HCT116 (cell line): Measurements from ENCODE around the gene SACM1L. TPM values are rescaled to one million over a fixed set of nuclear protein-coding genes. Genes with fewer than 3 reads are reported as not detected.

Experiments
- ATAC-seq: fragments of 200-7000 bp; cut with Tn5 transposase; 2 replicates; pipeline ENCODE4 v1.9.1; 2020; ENCODE audit warnings: mild to moderate bottlenecking, moderate library complexity
- BruUV-seq: library from RNA; stranded (reverse); fragments of 400-500 nt; replicated peaks from 2 replicates; lab custom pipeline; 2021; lab: Mats Ljungman, UMichigan
- CTCF ChIA-PET: fragments of 300-600 bp; sonication (Branson Sonifier 250); formaldehyde crosslinking; loops from one replicate; lab custom pipeline; 2021; ENCODE audit warnings: antibody characterized with exemption; lab: Charles Lee
- POLR2A ChIA-PET: fragments of 300-600, 350-600 bp; sonication (Branson Sonifier 250); formaldehyde crosslinking; loops from one replicate; lab custom pipeline; 2021; ENCODE audit warnings: antibody characterized with exemption; lab: Charles Lee
- RAD21 ChIA-PET, 2 experiments: fragments of 300-600 bp; sonication (Branson Sonifier 250); formaldehyde crosslinking; loops; one replicate each; lab custom pipeline; 2023; ENCODE audit warnings: low total read pairs in 2 of 2; ENCODE audit not compliant: uncharacterized antibody in 2 of 2, unreplicated experiment in 2 of 2, low non-redundant PET in 1 of 2; lab: Charles Lee
- DNase-seq: peaks from one replicate; pipeline ENCODE4 v3.0.0-alpha.2; 2010; ENCODE audit warnings: low read depth, low spot score
- H2AFZ ChIP-seq: fragments of 200-600 bp; shearing (Covaris generic), sonication (generic); 2 replicates; pipeline ENCODE4 v1.6.1; 2017; ENCODE audit warnings: low read depth, mixed run types, mixed read lengths, antibody characterized with exemption, low read length; ENCODE audit not compliant: poor library complexity, severe bottlenecking
- H3K27ac ChIP-seq: 2 replicates; pipeline ENCODE4 v1.5.1; 2012; ENCODE audit warnings: low read depth, low read length
- H3K27me3 ChIP-seq: fragments of 200-600 bp; sonication (generic); 2 replicates; pipeline ENCODE4 v1.6.1; 2016; ENCODE audit warnings: mixed run types, low read length, mixed read lengths; ENCODE audit not compliant: insufficient read depth
- H3K36me3 ChIP-seq, 2 experiments: fragments of 200-500 bp in 1 of 2; fragments of 200-600 bp in 1 of 2; sonication (Bioruptor generic) in 1 of 2; sonication (generic) in 1 of 2; 2 replicates each; pipeline versions ENCODE4 v1.5.1 to v1.6.1; 2014 to 2016; ENCODE audit warnings: low read length in 2 of 2, inconsistent platforms in 1 of 2, mixed read lengths in 1 of 2, mixed run types in 1 of 2; ENCODE audit not compliant: insufficient read depth in 2 of 2, control insufficient read depth in 1 of 2
- H3K4me1 ChIP-seq, 2 experiments: fragments of 200-600 bp in 1 of 2; sonication (generic) in 1 of 2; 2 replicates each; pipeline versions ENCODE4 v1.5.1 to v1.6.1; 2012 to 2017; ENCODE audit warnings: low read length in 2 of 2, inconsistent platforms in 1 of 2, mild to moderate bottlenecking in 1 of 2, mixed read lengths in 1 of 2, mixed run types in 1 of 2, moderate library complexity in 1 of 2; ENCODE audit not compliant: insufficient read depth in 2 of 2, control insufficient read depth in 1 of 2
- H3K4me2 ChIP-seq: fragments of 200-600 bp; sonication (generic); 2 replicates; pipeline ENCODE4 v1.6.1; 2017; ENCODE audit warnings: mixed run types, low read length, mixed read lengths
- H3K4me3 ChIP-seq, 2 experiments: fragments of 200-600 bp in 1 of 2; sonication (generic) in 1 of 2; replicated peaks in 1 of 2; 2 replicates each; pipeline ENCODE4 v1.5.1; 2011 to 2016; ENCODE audit warnings: low read length in 2 of 2, control low read depth in 1 of 2, low read depth in 1 of 2, mild to moderate bottlenecking in 1 of 2, mixed read lengths in 1 of 2, mixed run types in 1 of 2
- H3K79me2 ChIP-seq: fragments of 200-600 bp; sonication (generic); 2 replicates; pipeline ENCODE4 v1.6.1; 2017; ENCODE audit warnings: mild to moderate bottlenecking, mixed run types, low read length, moderate library complexity, mixed read lengths; ENCODE audit not compliant: insufficient read depth
- H3K9ac ChIP-seq: fragments of 200-600 bp; sonication (generic); 2 replicates; pipeline ENCODE4 v1.6.1; 2016; ENCODE audit warnings: low read length, mixed read lengths
- H3K9me2 ChIP-seq: fragments of 200-600 bp; sonication (generic), shearing (Covaris generic); 2 replicates; pipeline ENCODE4 v1.6.1; 2017; ENCODE audit warnings: mixed run types, mild to moderate bottlenecking, moderate library complexity; ENCODE audit not compliant: insufficient read depth
- H3K9me3 ChIP-seq, 2 experiments: fragments of 200-500 bp in 1 of 2; fragments of 200-600 bp in 1 of 2; sonication (Bioruptor generic) in 1 of 2; sonication (generic) in 1 of 2; 2 replicates each; pipeline ENCODE4 v1.6.1; 2014 to 2017; ENCODE audit warnings: low read length in 2 of 2, mixed read lengths in 2 of 2, inconsistent platforms in 1 of 2, low read depth in 1 of 2, mild to moderate bottlenecking in 1 of 2, mixed run types in 1 of 2, moderate library complexity in 1 of 2; ENCODE audit not compliant: control insufficient read depth in 1 of 2, insufficient read depth in 1 of 2
- H4K20me1 ChIP-seq: fragments of 200-600 bp; sonication (generic), shearing (Covaris generic); 2 replicates; pipeline ENCODE4 v1.6.1; 2017; ENCODE audit warnings: mixed run types, mild to moderate bottlenecking, moderate library complexity; ENCODE audit not compliant: insufficient read depth
- CBX3 ChIP-seq: IDR thresholded peaks from 2 replicates; pipeline ENCODE4 v1.6.1; 2012; ENCODE audit warnings: low read depth
- CEBPB ChIP-seq: IDR thresholded peaks from 2 replicates; pipeline ENCODE4 v1.6.1; 2012; ENCODE audit warnings: low read depth
- EGR1 ChIP-seq: IDR thresholded peaks from 2 replicates; pipeline ENCODE4 v1.6.1; 2012; ENCODE audit warnings: low read depth
- ELF1 ChIP-seq: IDR thresholded peaks from 2 replicates; pipeline ENCODE4 v1.6.1; 2012; ENCODE audit warnings: low read depth, borderline replicate concordance
- EZH2phosphoT487 ChIP-seq: fragments of 200-600 bp; IDR thresholded peaks from 2 replicates; pipeline ENCODE4 v1.6.1; 2018; ENCODE audit warnings: antibody characterized with exemption, borderline replicate concordance
- JUND ChIP-seq: IDR thresholded peaks from 2 replicates; pipeline ENCODE4 v1.6.1; 2012
- POLR2A ChIP-seq: IDR thresholded peaks from 2 replicates; pipeline ENCODE4 v1.7.0; 2011; ENCODE audit warnings: borderline replicate concordance; ENCODE audit not compliant: insufficient read depth, insufficient read length; ENCODE audit errors: extremely low read depth
- RAD21 ChIP-seq: IDR thresholded peaks from 2 replicates; pipeline ENCODE4 v1.6.1; 2012; ENCODE audit warnings: low read depth, mild to moderate bottlenecking
- SIN3A ChIP-seq: IDR thresholded peaks from 2 replicates; pipeline ENCODE4 v1.6.1; 2012; ENCODE audit warnings: low read depth
- SRF ChIP-seq: IDR thresholded peaks from 2 replicates; pipeline ENCODE4 v1.6.1; 2012; ENCODE audit warnings: low read depth
- TCF7L2 ChIP-seq: IDR thresholded peaks from 2 replicates; pipeline ENCODE4 v1.7.0; 2011; ENCODE audit warnings: borderline replicate concordance, inconsistent platforms; ENCODE audit not compliant: insufficient read depth, insufficient read length; ENCODE audit errors: extremely low read depth
- ZFX ChIP-seq: fragments of 450-650 bp; IDR thresholded peaks from 2 replicates; pipeline ENCODE4 v1.6.1; 2017
- ZNF274 ChIP-seq: fragments of 200-500 bp; sonication (Bioruptor generic); IDR thresholded peaks from 2 replicates; pipeline ENCODE4 v1.6.1; 2014; ENCODE audit warnings: mild to moderate bottlenecking, low read depth, low read length, inconsistent platforms
- intact Hi-C: fragments of 100-400 bp; cut with micrococcal nuclease; formaldehyde crosslinking; loops from 2 replicates; pipeline ENCODE4 v1.10.0; 2022
- total RNA-seq: library from RNA; stranded (reverse); gene quantifications from one replicate; pipeline ENCODE4 v1.2.1, GENCODE V29; 2021; ENCODE audit not compliant: unreplicated experiment
- TF ChIP-seq, protein P1 (sequence below), 3 experiments: fragments of 200-600 bp in 1 of 3; sonication (generic) in 1 of 3; IDR thresholded peaks in 2 of 3; conservative IDR thresholded peaks in 1 of 3; 2 replicates each; pipeline ENCODE4 v1.5.1; 2012 to 2017; ENCODE audit warnings: low read depth in 2 of 3, low read length in 2 of 3, antibody characterized with exemption in 1 of 3, borderline replicate concordance in 1 of 3, control low read depth in 1 of 3, mild to moderate bottlenecking in 1 of 3, mixed read lengths in 1 of 3, mixed run types in 1 of 3, moderate library complexity in 1 of 3; ENCODE audit not compliant: insufficient read depth in 1 of 3

Gene SACM1L
- total RNA-seq, 1 experiment from 2014 or later: 27.3 TPM

GRCh38 chr3:45712434-45713110 lies 23.4 kb downstream of the SACM1L start:
- H2AFZ ChIP-seq: no peak overlapping the region
- no TSS peak for BruUV-seq
- H3K9me2 ChIP-seq: no peaks in the 10 kb centered on the region
- H3K9ac ChIP-seq: no peak overlapping the region
- H3K27ac ChIP-seq: no peak overlapping the region
- no peaks in the 10 kb centered on the region for H3K79me2 ChIP-seq
- no peak overlapping the region for H3K4me2 ChIP-seq
- no peaks in the 10 kb centered on the region for H3K27me3 ChIP-seq
- DNase-seq (no peak), ATAC-seq (no peak)
- no peak overlapping the region for H3K4me3 ChIP-seq
- no peaks in the 10 kb centered on the region for H4K20me1 ChIP-seq
- CTCF ChIA-PET: no interaction called here
- RAD21 ChIA-PET: no interaction called here
- H3K4me1 ChIP-seq: no peaks in the 10 kb centered on the region
- H3K36me3 ChIP-seq: peaks cover 4 to 8% of the 10 kb centered on the region in 2 experiments; a peak in 3 of 4 replicates
- intact Hi-C loops: no loop called here
- POLR2A ChIA-PET: no interaction called here
- TF ChIP-seq RAD21 (no peak), SIN3A (no peak), POLR2A (no peak), ZNF274 (no peak), SRF (no peak), ELF1 (no peak), CEBPB (no peak), TCF7L2 (no peak), JUND (no peak), ZFX (no peak), EZH2phosphoT487 (no peak), CBX3 (no peak)
- H3K9me3 ChIP-seq: no peaks in the 10 kb centered on the region

DNA sequence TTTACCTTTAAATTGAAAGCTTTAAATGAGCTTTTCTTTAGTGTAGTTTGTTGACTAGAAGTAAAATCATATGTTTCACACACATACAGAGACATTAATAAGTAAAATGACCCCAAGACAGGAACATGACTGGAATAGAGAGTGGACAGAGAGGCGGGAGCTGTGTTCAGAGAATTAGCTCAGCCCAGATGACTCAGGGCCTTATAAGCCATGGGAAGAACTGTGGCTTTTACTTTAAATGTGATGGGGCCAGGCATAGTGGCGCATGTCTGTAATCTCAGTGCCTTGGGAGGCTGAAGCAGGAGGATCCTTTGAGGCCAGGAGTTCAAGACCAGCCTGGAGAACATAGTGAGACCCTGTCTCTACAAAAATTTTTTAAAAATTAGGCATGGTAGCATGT lies 26.7 kb downstream of the SACM1L start:
- no TSS peak for BruUV-seq
- no peak overlapping the region for H3K4me3 ChIP-seq
- intact Hi-C loops: no loop called here
- ATAC-seq: no peak
- no peak for DNase-seq
- ChIA-PET RAD21 (no interaction called here), POLR2A (no interaction called here), CTCF (no interaction called here)
- H3K9me2 ChIP-seq: no peaks in the 10 kb centered on the region
- TF ChIP-seq POLR2A (no peak), EGR1 (no peak)
- TF ChIP-seq, protein P1, sequence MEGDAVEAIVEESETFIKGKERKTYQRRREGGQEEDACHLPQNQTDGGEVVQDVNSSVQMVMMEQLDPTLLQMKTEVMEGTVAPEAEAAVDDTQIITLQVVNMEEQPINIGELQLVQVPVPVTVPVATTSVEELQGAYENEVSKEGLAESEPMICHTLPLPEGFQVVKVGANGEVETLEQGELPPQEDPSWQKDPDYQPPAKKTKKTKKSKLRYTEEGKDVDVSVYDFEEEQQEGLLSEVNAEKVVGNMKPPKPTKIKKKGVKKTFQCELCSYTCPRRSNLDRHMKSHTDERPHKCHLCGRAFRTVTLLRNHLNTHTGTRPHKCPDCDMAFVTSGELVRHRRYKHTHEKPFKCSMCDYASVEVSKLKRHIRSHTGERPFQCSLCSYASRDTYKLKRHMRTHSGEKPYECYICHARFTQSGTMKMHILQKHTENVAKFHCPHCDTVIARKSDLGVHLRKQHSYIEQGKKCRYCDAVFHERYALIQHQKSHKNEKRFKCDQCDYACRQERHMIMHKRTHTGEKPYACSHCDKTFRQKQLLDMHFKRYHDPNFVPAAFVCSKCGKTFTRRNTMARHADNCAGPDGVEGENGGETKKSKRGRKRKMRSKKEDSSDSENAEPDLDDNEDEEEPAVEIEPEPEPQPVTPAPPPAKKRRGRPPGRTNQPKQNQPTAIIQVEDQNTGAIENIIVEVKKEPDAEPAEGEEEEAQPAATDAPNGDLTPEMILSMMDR (IDR thresholded peaks at IDR 0.05 in 2 of 3, conservative IDR thresholded peaks at IDR 0.05 in 1 of 3; ENCODE audit: borderline replicate concordance in 1 of 3, insufficient read depth in 1 of 3, low read depth in 2 of 3, low read length in 2 of 3): no peak
- no peaks in the 10 kb centered on the region for H3K4me1 ChIP-seq
- no peak overlapping the region for H3K9ac ChIP-seq
- H4K20me1 ChIP-seq: no peaks in the 10 kb centered on the region
- no peak overlapping the region for H2AFZ ChIP-seq
- no peak overlapping the region for H3K4me2 ChIP-seq
- H3K27ac ChIP-seq: no peak overlapping the region
- H3K36me3 ChIP-seq: peaks cover 4 to 5% of the 10 kb centered on the region in 2 experiments; a peak in 2 of 4 replicates
- H3K27me3 ChIP-seq: no peaks in the 10 kb centered on the region
- no peaks in the 10 kb centered on the region for H3K79me2 ChIP-seq
- no peaks in the 10 kb centered on the region for H3K9me3 ChIP-seq
